Loucy (cell line): ENCODE results near the gene KRTAP13-2.
A peak's percentile ranks its signal among the peaks of the same experiment; 100 is the strongest.

Source experiments
- H2AFZ ChIP-seq: fragments of 200-600 bp; sonication (generic); 2 replicates; pipeline ENCODE4 v1.6.0; 2016; ENCODE audit warnings: antibody characterized with exemption, mild to moderate bottlenecking, low read length, moderate library complexity
- H3F3A ChIP-seq: fragments of 200-600 bp; 2 replicates; pipeline ENCODE4 v1.6.0; 2016; ENCODE audit warnings: antibody characterized with exemption, low read depth, mild to moderate bottlenecking
- H3K27me3 ChIP-seq: fragments of 200-600 bp; sonication (generic); 2 replicates; pipeline ENCODE4 v1.6.1; 2014; ENCODE audit warnings: low read length, mild to moderate bottlenecking; ENCODE audit not compliant: insufficient read depth, poor library complexity, severe bottlenecking
- H3K36me3 ChIP-seq: fragments of 200-600 bp; sonication (generic); 2 replicates; pipeline ENCODE4 v1.6.1; 2016; ENCODE audit warnings: low read length; ENCODE audit not compliant: insufficient read depth
- H3K4me1 ChIP-seq: fragments of 200-600 bp; sonication (generic); 2 replicates; pipeline ENCODE4 v1.5.1; 2014; ENCODE audit warnings: low read length, mild to moderate bottlenecking; ENCODE audit not compliant: insufficient read depth, poor library complexity, severe bottlenecking
- H3K4me2 ChIP-seq: fragments of 200-600 bp; sonication (generic); 2 replicates; pipeline ENCODE4 v1.6.0; 2014; ENCODE audit warnings: antibody characterized with exemption, low read length, low read depth, mild to moderate bottlenecking; ENCODE audit not compliant: poor library complexity, severe bottlenecking
- H3K4me3 ChIP-seq: fragments of 200-600 bp; sonication (generic); 2 replicates; pipeline ENCODE4 v1.5.1; 2014; ENCODE audit warnings: low read length, mild to moderate bottlenecking, mixed read lengths; ENCODE audit not compliant: poor library complexity, severe bottlenecking
- H3K79me2 ChIP-seq: fragments of 200-600 bp; sonication (generic); 2 replicates; pipeline ENCODE4 v1.6.1; 2014; ENCODE audit warnings: low read length; ENCODE audit not compliant: insufficient read depth
- H3K9ac ChIP-seq: fragments of 200-600 bp; sonication (generic); 2 replicates; pipeline ENCODE4 v1.6.0; 2014; ENCODE audit warnings: mild to moderate bottlenecking, low read depth, low read length, moderate library complexity; ENCODE audit not compliant: poor library complexity, severe bottlenecking
- H3K9me2 ChIP-seq: fragments of 200-600 bp; sonication (generic); replicated peaks from 2 replicates; pipeline ENCODE4 v1.6.1; 2016; ENCODE audit warnings: low read depth, low read length, mixed read lengths
- H3K9me3 ChIP-seq: fragments of 200-600 bp; sonication (generic); 2 replicates; pipeline ENCODE4 v1.6.1; 2014; ENCODE audit warnings: mild to moderate bottlenecking, antibody characterized with exemption, low read length, low read depth; ENCODE audit not compliant: insufficient read depth
- H4K20me1 ChIP-seq: fragments of 200-600 bp; sonication (generic); 2 replicates; pipeline ENCODE4 v1.6.0; 2014; ENCODE audit warnings: antibody characterized with exemption, low read length, mild to moderate bottlenecking; ENCODE audit not compliant: insufficient read depth, poor library complexity, severe bottlenecking
- EZH2phosphoT487 ChIP-seq: fragments of 200-600 bp; IDR thresholded peaks from 2 replicates; pipeline ENCODE4 v1.6.1; 2018; ENCODE audit warnings: antibody characterized with exemption, mild to moderate bottlenecking, moderate library complexity, borderline replicate concordance
- TF ChIP-seq, protein P1 (sequence below): fragments of 200-600 bp; sonication (generic); conservative IDR thresholded peaks from 2 replicates; pipeline ENCODE4 v1.5.1; 2014; ENCODE audit warnings: mild to moderate bottlenecking, antibody characterized with exemption, low read length

Gene KRTAP13-2

DNA sequence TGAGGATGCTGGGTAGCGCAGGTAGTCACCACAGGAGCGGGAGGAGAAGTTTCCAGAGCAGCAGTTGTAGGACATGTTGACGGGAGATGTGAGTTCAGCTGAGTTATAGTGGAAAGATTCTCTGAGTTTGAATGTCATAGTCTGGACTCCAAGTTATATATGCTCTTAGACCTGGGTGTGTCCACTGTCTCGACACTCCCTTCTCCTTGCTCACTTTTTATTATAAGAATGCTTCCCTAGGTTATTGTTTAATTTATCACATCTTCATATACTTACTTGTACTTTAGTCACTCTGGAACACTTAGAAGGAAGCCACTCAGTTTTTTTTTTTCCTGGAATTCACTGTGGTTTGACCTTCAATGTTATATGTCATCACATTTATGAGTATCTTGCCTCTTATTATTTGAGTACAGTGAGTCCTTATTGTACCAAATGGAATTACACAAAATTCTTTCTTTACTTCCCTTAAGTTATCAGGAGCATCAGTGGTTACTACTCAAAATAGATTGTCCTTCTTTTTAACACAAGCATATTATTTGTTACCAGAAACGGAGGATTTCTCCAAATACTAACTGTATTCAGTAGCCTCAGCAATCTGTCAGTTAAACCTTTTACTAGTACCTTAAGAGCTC, at the start of gene KRTAP13-2:
Gene KRTAP13-2, minus strand, starts transcription at position 133 of the 632 bp plus-strand sequence. Its CDS starts 58 bp downstream, at position 75.
- TF ChIP-seq, protein P1, sequence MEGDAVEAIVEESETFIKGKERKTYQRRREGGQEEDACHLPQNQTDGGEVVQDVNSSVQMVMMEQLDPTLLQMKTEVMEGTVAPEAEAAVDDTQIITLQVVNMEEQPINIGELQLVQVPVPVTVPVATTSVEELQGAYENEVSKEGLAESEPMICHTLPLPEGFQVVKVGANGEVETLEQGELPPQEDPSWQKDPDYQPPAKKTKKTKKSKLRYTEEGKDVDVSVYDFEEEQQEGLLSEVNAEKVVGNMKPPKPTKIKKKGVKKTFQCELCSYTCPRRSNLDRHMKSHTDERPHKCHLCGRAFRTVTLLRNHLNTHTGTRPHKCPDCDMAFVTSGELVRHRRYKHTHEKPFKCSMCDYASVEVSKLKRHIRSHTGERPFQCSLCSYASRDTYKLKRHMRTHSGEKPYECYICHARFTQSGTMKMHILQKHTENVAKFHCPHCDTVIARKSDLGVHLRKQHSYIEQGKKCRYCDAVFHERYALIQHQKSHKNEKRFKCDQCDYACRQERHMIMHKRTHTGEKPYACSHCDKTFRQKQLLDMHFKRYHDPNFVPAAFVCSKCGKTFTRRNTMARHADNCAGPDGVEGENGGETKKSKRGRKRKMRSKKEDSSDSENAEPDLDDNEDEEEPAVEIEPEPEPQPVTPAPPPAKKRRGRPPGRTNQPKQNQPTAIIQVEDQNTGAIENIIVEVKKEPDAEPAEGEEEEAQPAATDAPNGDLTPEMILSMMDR, result no peak
- no peak for TF ChIP-seq EZH2phosphoT487
- Histone ChIP-seq H2AFZ (no peak within 1 kb of the TSS), H3K9me2 (no peaks in the 10 kb centered on the region), H3K9me3 (0 out of 2 replicates have a peak, but pooled peaks cover 2% of the 10 kb centered on the region), H3K27me3 (no peaks in the 10 kb centered on the region), H3K4me3 (no peak within 1 kb of the TSS), H3K36me3 (no peaks in the 10 kb centered on the region), H3K79me2 (no peaks in the 10 kb centered on the region), H3K4me1 (no peaks in the 10 kb centered on the region), H3F3A (no peaks in the 10 kb centered on the region), H4K20me1 (no peaks in the 10 kb centered on the region), H3K4me2 (no peak within 1 kb of the TSS), H3K9ac (no peak within 1 kb of the TSS)

GRCh38 chr21:30415993-30416392, 43.9 kb upstream of the KRTAP13-2 start:
- Histone ChIP-seq H3K27me3 (no peaks in the 10 kb centered on the region), H3K79me2 (no peaks in the 10 kb centered on the region), H3K9ac (no peak overlapping the region), H3K4me3 (no peak overlapping the region), H3K36me3 (no peaks in the 10 kb centered on the region), H3K9me2 (no peaks in the 10 kb centered on the region), H3K4me1 (no peaks in the 10 kb centered on the region), H4K20me1 (no peaks in the 10 kb centered on the region), H2AFZ (no peak overlapping the region), H3K9me3 (peaks cover 3% of the 10 kb centered on the region; the same call in 1 of the 2 replicates), H3F3A (no peaks in the 10 kb centered on the region), H3K4me2 (no peak overlapping the region)
- TF ChIP-seq, protein P1, result no peak
- TF ChIP-seq EZH2phosphoT487, result no peak

DNA sequence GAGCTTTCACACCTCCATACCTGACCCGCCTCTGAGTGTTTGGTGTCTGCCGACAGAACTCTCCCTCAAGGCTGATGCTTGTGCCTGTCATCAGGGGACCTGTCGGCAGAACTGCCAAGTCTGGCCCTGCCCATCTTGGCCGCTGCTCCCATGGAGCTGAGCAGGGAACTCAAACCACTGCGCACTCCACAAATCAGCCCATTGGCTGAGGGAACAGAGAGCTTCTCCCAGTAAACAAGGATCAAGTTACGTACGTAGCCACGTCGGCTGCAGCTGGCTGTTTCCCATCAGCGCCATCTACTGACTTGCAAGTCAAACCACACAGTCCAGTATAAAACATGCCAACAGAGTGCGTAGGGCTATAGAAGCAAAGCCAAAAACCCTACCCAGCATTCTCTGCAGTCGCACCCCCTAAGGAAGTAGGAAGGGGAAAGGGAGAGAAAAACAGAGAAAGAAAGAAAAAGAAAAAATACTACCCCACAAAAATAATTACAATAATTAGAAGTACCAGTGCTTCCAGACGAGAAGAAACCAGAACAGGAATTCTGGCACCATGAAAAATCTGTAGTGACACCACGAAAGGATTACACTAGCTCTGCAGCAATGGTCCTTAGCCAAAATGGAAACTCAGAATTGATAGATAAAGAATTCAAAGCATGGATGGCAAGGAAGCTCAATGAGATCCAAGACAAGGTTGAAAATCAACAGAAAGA, 36.9 kb upstream of the KRTAP13-2 start:
- Histone ChIP-seq H4K20me1 (no peaks in the 10 kb centered on the region), H3F3A (no peaks in the 10 kb centered on the region), H3K9me3 (no peaks in the 10 kb centered on the region), H3K9me2 (no peaks in the 10 kb centered on the region), H3K36me3 (no peaks in the 10 kb centered on the region), H3K9ac (no peak overlapping the region), H3K4me3 (no peak overlapping the region), H3K79me2 (no peaks in the 10 kb centered on the region), H3K4me2 (no peak overlapping the region), H3K4me1 (no peaks in the 10 kb centered on the region), H2AFZ (no peak overlapping the region), H3K27me3 (no peaks in the 10 kb centered on the region)
- TF ChIP-seq, protein P1, result peak; percentile 40
- TF ChIP-seq EZH2phosphoT487, result no peak
